Neural cell (in vitro differentiated cells): ENCODE results near the gene SIAH2.

Source experiments
- EP300 ChIP-seq: fragments of 450-650 bp; conservative IDR thresholded peaks from 2 replicates; pipeline ENCODE4 v1.6.1; 2014; ENCODE audit warnings: antibody characterized with exemption, mild to moderate bottlenecking, moderate library complexity; ENCODE audit not compliant: poor library complexity, severe bottlenecking
- EZH2 ChIP-seq: fragments of 200-600, 300-800 bp; shearing (Covaris generic), sonication (generic); IDR thresholded peaks from 2 replicates; pipeline ENCODE4 v1.6.1; 2014; ENCODE audit warnings: antibody characterized with exemption, low read length, borderline replicate concordance, mild to moderate bottlenecking; ENCODE audit not compliant: insufficient read depth, poor library complexity, severe bottlenecking
- MXI1 ChIP-seq: fragments of 450-650 bp; conservative IDR thresholded peaks from 2 replicates; pipeline ENCODE4 v1.6.1; 2014; ENCODE audit warnings: antibody characterized with exemption, mild to moderate bottlenecking; ENCODE audit not compliant: poor library complexity, severe bottlenecking
- POLR2AphosphoS5 ChIP-seq: IDR thresholded peaks from 2 replicates; pipeline ENCODE4 v1.6.1; 2012
- RAD21 ChIP-seq: fragments of 450-650 bp; conservative IDR thresholded peaks from 2 replicates; pipeline ENCODE4 v1.6.1; 2014; ENCODE audit warnings: antibody characterized with exemption, mild to moderate bottlenecking, moderate library complexity
- SMC3 ChIP-seq: fragments of 450-650 bp; conservative IDR thresholded peaks from 2 replicates; pipeline ENCODE4 v1.6.1; 2014; ENCODE audit warnings: antibody characterized with exemption, mild to moderate bottlenecking, moderate library complexity; ENCODE audit not compliant: poor library complexity
- TAF1 ChIP-seq: IDR thresholded peaks from 2 replicates; pipeline ENCODE4 v1.6.1; 2012; ENCODE audit warnings: low read depth
- TF ChIP-seq, protein P1 (sequence below): fragments of 450-650 bp; IDR thresholded peaks from 2 replicates; pipeline ENCODE4 v1.5.1; 2014; ENCODE audit warnings: antibody characterized with exemption, mild to moderate bottlenecking, moderate library complexity; ENCODE audit not compliant: poor library complexity, severe bottlenecking
- TF ChIP-seq, protein P2 (sequence below): IDR thresholded peaks from 2 replicates; pipeline ENCODE4 v1.6.1; 2012; ENCODE audit warnings: borderline replicate concordance

DNA sequence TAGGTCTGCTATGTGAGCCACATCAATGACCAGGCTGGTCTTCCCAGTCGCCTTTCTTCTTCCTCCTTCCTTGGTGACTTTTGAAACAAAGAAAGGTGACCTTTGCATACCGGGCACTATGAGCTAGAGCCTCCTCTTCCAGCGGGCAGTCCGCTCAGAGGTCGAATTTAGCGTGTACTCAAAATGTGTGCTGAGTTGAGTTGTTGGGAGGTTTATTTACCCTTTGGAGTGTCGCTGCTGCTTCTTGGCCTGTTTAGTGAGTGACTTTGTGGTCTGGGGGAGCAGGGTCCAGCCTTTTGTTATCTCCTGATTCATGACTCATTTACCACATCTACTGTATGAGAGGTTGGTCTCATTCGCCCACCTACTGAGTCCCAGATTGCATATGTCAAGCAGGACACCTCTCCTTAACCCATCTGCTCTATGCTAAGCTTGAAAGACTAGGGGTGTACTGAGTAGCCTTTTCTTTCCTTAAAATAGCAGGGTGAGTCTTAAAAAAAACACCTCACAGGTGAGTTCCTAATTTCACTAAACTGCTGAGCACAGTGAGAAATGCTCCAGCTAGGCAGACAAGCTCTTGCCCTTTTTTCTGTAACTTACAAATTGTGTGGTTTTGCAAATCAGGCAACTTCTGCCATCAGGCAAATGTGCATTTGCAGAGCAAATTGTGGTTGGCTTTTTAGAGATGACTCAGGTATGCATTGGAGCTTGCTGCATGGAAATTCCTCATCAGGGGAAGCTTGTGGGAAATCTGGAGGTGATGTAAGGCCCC lies 3.2 kb upstream of the SIAH2 start:
- TF ChIP-seq EZH2 (no peak), TAF1 (no peak), SMC3 (no peak), POLR2AphosphoS5 (no peak), RAD21 (no peak), MXI1 (no peak), EP300 (no peak)
- TF ChIP-seq, protein P1, sequence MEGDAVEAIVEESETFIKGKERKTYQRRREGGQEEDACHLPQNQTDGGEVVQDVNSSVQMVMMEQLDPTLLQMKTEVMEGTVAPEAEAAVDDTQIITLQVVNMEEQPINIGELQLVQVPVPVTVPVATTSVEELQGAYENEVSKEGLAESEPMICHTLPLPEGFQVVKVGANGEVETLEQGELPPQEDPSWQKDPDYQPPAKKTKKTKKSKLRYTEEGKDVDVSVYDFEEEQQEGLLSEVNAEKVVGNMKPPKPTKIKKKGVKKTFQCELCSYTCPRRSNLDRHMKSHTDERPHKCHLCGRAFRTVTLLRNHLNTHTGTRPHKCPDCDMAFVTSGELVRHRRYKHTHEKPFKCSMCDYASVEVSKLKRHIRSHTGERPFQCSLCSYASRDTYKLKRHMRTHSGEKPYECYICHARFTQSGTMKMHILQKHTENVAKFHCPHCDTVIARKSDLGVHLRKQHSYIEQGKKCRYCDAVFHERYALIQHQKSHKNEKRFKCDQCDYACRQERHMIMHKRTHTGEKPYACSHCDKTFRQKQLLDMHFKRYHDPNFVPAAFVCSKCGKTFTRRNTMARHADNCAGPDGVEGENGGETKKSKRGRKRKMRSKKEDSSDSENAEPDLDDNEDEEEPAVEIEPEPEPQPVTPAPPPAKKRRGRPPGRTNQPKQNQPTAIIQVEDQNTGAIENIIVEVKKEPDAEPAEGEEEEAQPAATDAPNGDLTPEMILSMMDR: no peak
- TF ChIP-seq, protein P2, sequence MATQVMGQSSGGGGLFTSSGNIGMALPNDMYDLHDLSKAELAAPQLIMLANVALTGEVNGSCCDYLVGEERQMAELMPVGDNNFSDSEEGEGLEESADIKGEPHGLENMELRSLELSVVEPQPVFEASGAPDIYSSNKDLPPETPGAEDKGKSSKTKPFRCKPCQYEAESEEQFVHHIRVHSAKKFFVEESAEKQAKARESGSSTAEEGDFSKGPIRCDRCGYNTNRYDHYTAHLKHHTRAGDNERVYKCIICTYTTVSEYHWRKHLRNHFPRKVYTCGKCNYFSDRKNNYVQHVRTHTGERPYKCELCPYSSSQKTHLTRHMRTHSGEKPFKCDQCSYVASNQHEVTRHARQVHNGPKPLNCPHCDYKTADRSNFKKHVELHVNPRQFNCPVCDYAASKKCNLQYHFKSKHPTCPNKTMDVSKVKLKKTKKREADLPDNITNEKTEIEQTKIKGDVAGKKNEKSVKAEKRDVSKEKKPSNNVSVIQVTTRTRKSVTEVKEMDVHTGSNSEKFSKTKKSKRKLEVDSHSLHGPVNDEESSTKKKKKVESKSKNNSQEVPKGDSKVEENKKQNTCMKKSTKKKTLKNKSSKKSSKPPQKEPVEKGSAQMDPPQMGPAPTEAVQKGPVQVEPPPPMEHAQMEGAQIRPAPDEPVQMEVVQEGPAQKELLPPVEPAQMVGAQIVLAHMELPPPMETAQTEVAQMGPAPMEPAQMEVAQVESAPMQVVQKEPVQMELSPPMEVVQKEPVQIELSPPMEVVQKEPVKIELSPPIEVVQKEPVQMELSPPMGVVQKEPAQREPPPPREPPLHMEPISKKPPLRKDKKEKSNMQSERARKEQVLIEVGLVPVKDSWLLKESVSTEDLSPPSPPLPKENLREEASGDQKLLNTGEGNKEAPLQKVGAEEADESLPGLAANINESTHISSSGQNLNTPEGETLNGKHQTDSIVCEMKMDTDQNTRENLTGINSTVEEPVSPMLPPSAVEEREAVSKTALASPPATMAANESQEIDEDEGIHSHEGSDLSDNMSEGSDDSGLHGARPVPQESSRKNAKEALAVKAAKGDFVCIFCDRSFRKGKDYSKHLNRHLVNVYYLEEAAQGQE: no peak
